Neuronal stem cell (in vitro differentiated cells): ENCODE measurements around the gene PLXND1.
A peak's percentile ranks its signal among the peaks of the same experiment; 100 is the strongest.

Experiments used
- DNase-seq: peaks from one replicate; pipeline ENCODE4 v3.0.0-alpha.2; 2013; ENCODE audit warnings: low spot score
- H2AFZ ChIP-seq: one replicate; pipeline ENCODE4 v1.6.1; 2013; ENCODE audit warnings: mild to moderate bottlenecking, low read length, inconsistent platforms
- H2AK5ac ChIP-seq: 2 replicates; pipeline ENCODE4 v1.6.1; 2013; ENCODE audit warnings: low read depth, mild to moderate bottlenecking, inconsistent platforms, low read length, moderate library complexity, mixed read lengths
- H2BK120ac ChIP-seq: 2 replicates; pipeline ENCODE4 v1.6.1; 2013; ENCODE audit warnings: low read depth, mild to moderate bottlenecking, inconsistent platforms, low read length, moderate library complexity, mixed read lengths
- H2BK12ac ChIP-seq: one replicate; pipeline ENCODE4 v1.6.1; 2013; ENCODE audit warnings: low read length, inconsistent platforms
- H2BK15ac ChIP-seq: 2 replicates; pipeline ENCODE4 v1.6.1; 2013; ENCODE audit warnings: mild to moderate bottlenecking, low read length, inconsistent platforms, mixed read lengths
- H2BK5ac ChIP-seq: one replicate; pipeline ENCODE4 v1.6.1; 2013; ENCODE audit warnings: inconsistent platforms, mild to moderate bottlenecking, low read length, moderate library complexity
- H3K14ac ChIP-seq: one replicate; pipeline ENCODE4 v1.6.1; 2013; ENCODE audit warnings: low read length, inconsistent platforms
- H3K18ac ChIP-seq: 2 replicates; pipeline ENCODE4 v1.6.1; 2013; ENCODE audit warnings: low read length, inconsistent platforms
- H3K23ac ChIP-seq: 2 replicates; pipeline ENCODE4 v1.6.1; 2013; ENCODE audit warnings: low read depth, mild to moderate bottlenecking, mixed read lengths, low read length, inconsistent platforms; ENCODE audit not compliant: poor library complexity
- H3K27ac ChIP-seq: replicated peaks from 3 replicates; pipeline ENCODE4 v1.5.1; 2013; ENCODE audit warnings: low read length, inconsistent platforms
- H3K27me3 ChIP-seq, 3 experiments: 2 replicates each; pipeline ENCODE4 v1.6.1; 2013; ENCODE audit warnings: low read length in 3 of 3, mild to moderate bottlenecking in 2 of 3, inconsistent platforms in 1 of 3, low read depth in 1 of 3, mixed read lengths in 1 of 3, moderate library complexity in 1 of 3; ENCODE audit not compliant: control insufficient read depth in 3 of 3, insufficient read depth in 3 of 3
- H3K36me3 ChIP-seq, 2 donors: replicated peaks in 1 of 2; 2 replicates each; pipeline ENCODE4 v1.6.1; 2013; ENCODE audit warnings: low read length in 2 of 2; ENCODE audit not compliant: control insufficient read depth in 2 of 2, insufficient read depth in 2 of 2
- H3K4ac ChIP-seq: 2 replicates; pipeline ENCODE4 v1.6.1; 2013; ENCODE audit warnings: inconsistent platforms, mild to moderate bottlenecking, low read length, moderate library complexity
- H3K4me1 ChIP-seq, 2 donors: 1 replicate in 1 of 2; 2 replicates in 1 of 2; pipeline ENCODE4 v1.6.1; 2013; ENCODE audit warnings: low read length in 2 of 2, low read depth in 1 of 2; ENCODE audit not compliant: control insufficient read depth in 2 of 2, insufficient read depth in 1 of 2
- H3K4me2 ChIP-seq: one replicate; pipeline ENCODE4 v1.6.1; 2013; ENCODE audit warnings: mild to moderate bottlenecking, low read length, inconsistent platforms; ENCODE audit not compliant: insufficient read depth, poor library complexity, severe bottlenecking
- H3K4me3 ChIP-seq, 2 donors: 2 replicates each; pipeline ENCODE4 v1.5.1; 2013; ENCODE audit warnings: low read length in 2 of 2, mild to moderate bottlenecking in 2 of 2, inconsistent platforms in 1 of 2, moderate library complexity in 1 of 2
- H3K79me1 ChIP-seq: one replicate; pipeline ENCODE4 v1.6.1; 2013; ENCODE audit warnings: low read depth, mild to moderate bottlenecking, inconsistent platforms, low read length, moderate library complexity
- H3K9ac ChIP-seq: one replicate; pipeline ENCODE4 v1.6.1; 2013; ENCODE audit warnings: mild to moderate bottlenecking, low read depth, low read length, inconsistent platforms; ENCODE audit not compliant: poor library complexity
- H3K9me3 ChIP-seq, 2 donors: replicated peaks in 1 of 2; 2 replicates each; pipeline versions ENCODE3 to v1.6.1; 2013; ENCODE audit warnings: low read length in 2 of 2, mild to moderate bottlenecking in 2 of 2, inconsistent platforms in 1 of 2, low read depth in 1 of 2, mixed read lengths in 1 of 2, moderate library complexity in 1 of 2; ENCODE audit not compliant: control insufficient read depth in 2 of 2, insufficient read depth in 1 of 2
- H4K8ac ChIP-seq: one replicate; pipeline ENCODE4 v1.6.1; 2013; ENCODE audit warnings: low read depth, mild to moderate bottlenecking, inconsistent platforms, low read length, moderate library complexity
- H4K91ac ChIP-seq: one replicate; pipeline ENCODE4 v1.6.1; 2013; ENCODE audit warnings: low read length, low read depth, mild to moderate bottlenecking, inconsistent platforms; ENCODE audit not compliant: poor library complexity
- WGBS, 2 donors: extraction: QIAGEN DNeasy Blood & Tissue Kit; methylation state at CpG; one replicate each; pipeline ENCODE4 v1.1.7; 2013; ENCODE audit warnings: missing lambda C conversion rate in 2 of 2, mixed read lengths in 1 of 2; ENCODE audit not compliant: insufficient read length in 2 of 2, insufficient replicate concordance in 1 of 2; ENCODE audit errors: extremely low coverage in 2 of 2; 5-methylcytosine and 5-hydroxymethylcytosine counted together

Gene PLXND1

DNA sequence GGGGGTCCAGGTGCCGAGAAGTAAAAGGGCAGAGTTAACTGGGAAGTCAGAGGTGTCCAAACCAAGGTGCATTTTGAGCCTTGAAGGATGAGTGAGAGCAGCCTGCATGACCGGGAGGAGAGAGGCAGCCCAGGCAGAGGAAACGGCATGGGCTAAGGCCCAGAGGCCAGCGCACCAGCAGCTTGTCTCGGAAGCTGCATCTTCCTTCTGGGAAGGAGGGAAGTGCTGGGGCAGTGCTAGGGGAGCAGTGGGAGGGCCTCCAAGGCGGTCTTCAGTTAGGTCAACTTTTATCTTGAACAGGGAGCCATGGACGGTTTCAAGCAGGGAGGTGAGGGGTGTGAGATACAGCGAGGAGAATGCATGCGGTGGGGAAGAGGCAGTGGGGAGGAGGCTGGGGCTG is 62.5 kb downstream of the PLXND1 start:
- Histone ChIP-seq H3K36me3 (no peaks in the 10 kb centered on the region), H2BK5ac (peak overlapping the region; percentile 76), H2BK12ac (no peak overlapping the region), H4K91ac (no peak overlapping the region), H3K27ac (no peak overlapping the region), H4K8ac (no peak overlapping the region), H3K4me2 (no peak overlapping the region), H3K4ac (no peak overlapping the region), H2BK15ac (peak overlapping the region; percentile 21), H3K4me3 (no peak overlapping the region), H2AFZ (peak overlapping the region; percentile 21), H3K27me3 (peaks cover 0 to 3% (median 0%) of the 10 kb centered on the region in 3 experiments), H3K23ac (no peak overlapping the region), H3K9me3 (no peaks in the 10 kb centered on the region), H3K9ac (no peak overlapping the region), H3K14ac (no peak overlapping the region), H3K4me1 (peaks cover 3 to 16% of the 10 kb centered on the region in 2 donors), H2BK120ac (no peak overlapping the region), H2AK5ac (no peak overlapping the region), H3K18ac (no peak overlapping the region), H3K79me1 (no peaks in the 10 kb centered on the region)
- no peak for DNase-seq
- no CpG with 5 or more reads among the region's 9 CpGs for WGBS, 2 donors

DNA sequence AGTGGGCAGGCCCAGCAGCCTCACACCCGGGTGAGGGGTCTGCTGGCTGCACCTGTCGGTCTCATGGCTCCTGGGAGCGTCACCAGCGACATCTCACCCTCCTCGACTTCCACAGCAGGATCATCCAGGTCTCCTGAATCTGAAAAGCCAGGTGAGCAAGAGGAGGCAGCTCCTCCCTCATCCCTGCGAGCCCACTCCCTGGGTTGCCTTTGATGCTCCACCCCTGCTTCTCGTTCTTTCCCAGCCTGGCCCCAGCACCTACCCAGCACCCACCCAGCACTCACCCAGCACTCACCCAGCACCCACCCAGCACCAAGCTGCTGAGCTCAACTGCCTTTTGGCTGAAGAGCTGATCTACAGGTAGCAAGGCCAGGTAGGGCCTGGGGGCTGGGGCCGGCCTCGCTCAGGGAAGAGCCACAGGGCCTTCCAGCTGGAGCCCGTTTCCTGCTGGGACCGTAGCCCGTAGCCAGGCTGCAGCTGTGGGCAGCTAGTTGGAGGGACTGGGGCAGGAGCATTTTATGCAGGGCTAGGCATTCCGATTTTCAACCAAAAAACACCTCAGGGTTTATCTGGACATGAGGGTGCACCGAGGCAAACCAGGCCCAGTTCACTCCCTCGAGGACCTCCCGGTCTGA is 63.2 kb downstream of the PLXND1 start, which contains the start of gene H1-8:
Gene H1-8 (plus strand): TSS at position 20 of the 635 bp plus-strand sequence. CDS start 44 bp downstream, at position 64.
- H3K4me3 ChIP-seq: no peak within 1 kb of the TSS
- H3K18ac ChIP-seq: peak within 1 kb of the TSS; percentile 77
- H4K91ac ChIP-seq: no peak within 1 kb of the TSS
- no peak within 1 kb of the TSS for H3K27ac ChIP-seq
- no peaks in the 10 kb centered on the region for H3K79me1 ChIP-seq
- no peak within 1 kb of the TSS for H2BK120ac ChIP-seq
- H2AFZ ChIP-seq: peak within 1 kb of the TSS; percentile 21
- H2AK5ac ChIP-seq: peak within 1 kb of the TSS; percentile 58
- H3K4me2 ChIP-seq: no peak within 1 kb of the TSS
- H3K27me3 ChIP-seq: peaks cover 0 to 3% (median 0%) of the 10 kb centered on the region in 3 experiments
- no peak within 1 kb of the TSS for H3K4ac ChIP-seq
- peak within 1 kb of the TSS; percentile 78 for H3K14ac ChIP-seq
- peaks cover 3 to 10% of the 10 kb centered on the region in 2 donors for H3K4me1 ChIP-seq
- no peaks in the 10 kb centered on the region for H3K36me3 ChIP-seq
- peak within 1 kb of the TSS; percentile 57 for H4K8ac ChIP-seq
- H3K9me3 ChIP-seq: no peaks in the 10 kb centered on the region
- H3K9ac ChIP-seq: peak within 1 kb of the TSS; percentile 39
- H2BK5ac ChIP-seq: peak within 1 kb of the TSS; percentile 76
- H3K23ac ChIP-seq: peak within 1 kb of the TSS; percentile 35
- H2BK15ac ChIP-seq: peak within 1 kb of the TSS; percentile 35
- no CpG with 5 or more reads among the region's 16 CpGs for WGBS, 2 donors
- H2BK12ac ChIP-seq: peak within 1 kb of the TSS; percentile 17
- DNase-seq: no peak

DNA sequence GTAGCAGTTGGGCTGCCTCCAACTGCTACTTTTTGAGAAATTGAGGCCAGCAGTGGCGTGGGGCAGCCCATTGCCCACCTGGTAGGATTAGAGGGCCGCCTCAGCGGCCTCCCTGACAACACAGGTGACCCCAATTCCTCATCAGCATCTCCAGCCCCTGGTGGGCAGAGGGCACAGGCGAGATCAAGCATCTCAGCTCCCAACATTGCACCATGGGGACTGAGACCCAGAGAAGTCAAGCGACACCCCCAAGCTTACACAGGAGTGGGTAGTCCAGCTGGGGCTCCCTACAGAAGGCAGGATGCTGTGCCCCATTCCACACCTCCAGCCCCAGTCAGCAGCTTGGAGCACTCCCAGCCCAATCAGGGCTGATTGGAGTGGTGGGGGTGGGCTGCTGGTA is 63.7 kb downstream of the PLXND1 start:
- Histone ChIP-seq H2AFZ (no peak overlapping the region), H4K91ac (no peak overlapping the region), H3K18ac (peak overlapping the region; percentile 66), H3K9ac (no peak overlapping the region), H3K4me1 (peaks cover 3 to 5% of the 10 kb centered on the region in 2 donors), H3K23ac (peak overlapping the region; percentile 35), H2BK12ac (no peak overlapping the region), H3K27ac (no peak overlapping the region), H2BK5ac (peak overlapping the region; percentile 76), H3K9me3 (no peaks in the 10 kb centered on the region), H3K4me3 (no peak overlapping the region), H2AK5ac (peak overlapping the region; percentile 58), H3K14ac (peak overlapping the region; percentile 76), H3K36me3 (no peaks in the 10 kb centered on the region), H3K4me2 (no peak overlapping the region), H2BK15ac (peak overlapping the region; percentile 35), H2BK120ac (no peak overlapping the region), H3K4ac (no peak overlapping the region), H3K27me3 (peaks cover 0 to 3% (median 0%) of the 10 kb centered on the region in 3 experiments), H3K79me1 (no peaks in the 10 kb centered on the region), H4K8ac (no peak overlapping the region)
- DNase-seq: no peak
- no CpG with 5 or more reads among the region's 5 CpGs for WGBS, 2 donors

DNA sequence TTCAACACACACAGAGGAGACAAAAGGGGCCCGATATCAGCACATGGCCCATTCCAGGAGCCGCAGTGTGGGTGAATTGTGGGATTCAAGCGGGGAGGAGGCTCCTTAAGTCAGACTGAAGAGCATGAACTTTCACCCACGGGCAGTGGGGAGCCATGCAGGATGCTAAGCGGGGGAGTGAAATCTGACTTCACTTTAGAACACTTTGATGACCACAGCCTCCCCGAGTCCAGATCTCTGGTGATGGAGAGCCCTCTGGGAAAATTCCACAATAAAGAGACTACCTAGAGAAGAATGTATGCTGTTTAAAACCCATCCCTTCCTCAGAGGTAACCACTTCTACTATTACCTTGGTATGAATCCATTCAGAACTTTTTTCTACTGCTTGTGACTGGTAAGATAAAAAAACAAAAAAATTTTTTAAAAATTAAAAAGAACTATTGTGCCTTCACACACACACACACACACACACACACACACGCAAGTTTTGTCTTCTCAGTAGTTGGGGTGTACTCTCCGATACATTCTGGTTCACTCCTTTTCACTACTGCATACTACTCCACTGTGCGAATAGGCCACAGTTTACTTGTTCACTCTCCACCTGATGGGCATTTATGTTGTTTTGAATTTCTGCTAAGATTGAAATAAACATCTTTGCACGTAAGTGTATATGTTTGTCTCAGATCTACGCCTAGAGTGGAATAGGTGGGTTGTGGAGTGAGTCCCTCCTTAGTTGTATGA is 65.5 kb downstream of the PLXND1 start:
- DNase-seq: no peak
- H3K14ac ChIP-seq: no peak overlapping the region
- no peaks in the 10 kb centered on the region for H3K9me3 ChIP-seq
- no peak overlapping the region for H2BK5ac ChIP-seq
- H3K4ac ChIP-seq: no peak overlapping the region
- no peaks in the 10 kb centered on the region for H3K36me3 ChIP-seq
- no peak overlapping the region for H2BK120ac ChIP-seq
- no peak overlapping the region for H2AFZ ChIP-seq
- no peak overlapping the region for H3K9ac ChIP-seq
- H3K4me2 ChIP-seq: no peak overlapping the region
- H3K27ac ChIP-seq: no peak overlapping the region
- peaks cover 0 to 3% (median 0%) of the 10 kb centered on the region in 3 experiments for H3K27me3 ChIP-seq
- peaks cover 3 to 4% of the 10 kb centered on the region in 2 donors for H3K4me1 ChIP-seq
- H2BK12ac ChIP-seq: no peak overlapping the region
- no peak overlapping the region for H3K4me3 ChIP-seq
- H2AK5ac ChIP-seq: no peak overlapping the region
- H4K91ac ChIP-seq: no peak overlapping the region
- no peak overlapping the region for H2BK15ac ChIP-seq
- no peak overlapping the region for H4K8ac ChIP-seq
- H3K79me1 ChIP-seq: no peaks in the 10 kb centered on the region
- H3K23ac ChIP-seq: no peak overlapping the region
- WGBS, 2 donors: no CpG with 5 or more reads among the region's 11 CpGs
- no peak overlapping the region for H3K18ac ChIP-seq
